GM21423 (cell line): ENCODE results near the gene FUT1.
"Not testable (repeated sequence)": the region's sequence is repeated elsewhere in the genome, so short reads cannot be mapped to it uniquely, and the experiment has no call there.

Experiments
- ATAC-seq: cut with Tn5 transposase; IDR thresholded peaks from one replicate; pipeline ENCODE4 v1.9.1; 2021; ENCODE audit warnings: mild to moderate bottlenecking, moderate library complexity; ENCODE audit not compliant: unreplicated experiment

The FUT1 gene

DNA sequence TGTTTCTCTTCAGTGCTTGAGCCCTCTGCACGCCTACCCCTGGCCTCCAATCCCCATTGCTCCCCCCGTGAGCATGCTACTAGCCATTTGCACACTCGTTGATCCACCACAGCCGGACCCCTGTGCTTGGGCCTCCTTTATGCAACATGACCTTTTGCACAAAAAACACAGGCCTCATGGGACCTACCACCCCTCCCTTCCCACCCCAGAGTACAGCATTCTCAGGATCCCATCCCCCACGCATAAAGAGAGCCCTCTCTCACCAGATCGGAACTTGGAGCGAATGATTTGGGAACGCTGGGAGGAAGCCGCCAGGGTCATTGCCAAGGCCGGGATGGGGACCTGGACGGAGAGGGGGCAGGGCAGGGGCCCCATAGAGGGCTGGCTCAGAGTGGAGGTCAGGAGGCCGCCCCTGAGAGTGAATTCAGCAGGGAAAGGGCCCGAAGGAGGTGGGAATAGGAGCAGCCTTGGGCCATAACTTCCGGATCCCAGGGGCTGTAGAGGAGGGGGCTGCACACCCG is 33.7 kb downstream of the FUT1 start:
- no peak for ATAC-seq

DNA sequence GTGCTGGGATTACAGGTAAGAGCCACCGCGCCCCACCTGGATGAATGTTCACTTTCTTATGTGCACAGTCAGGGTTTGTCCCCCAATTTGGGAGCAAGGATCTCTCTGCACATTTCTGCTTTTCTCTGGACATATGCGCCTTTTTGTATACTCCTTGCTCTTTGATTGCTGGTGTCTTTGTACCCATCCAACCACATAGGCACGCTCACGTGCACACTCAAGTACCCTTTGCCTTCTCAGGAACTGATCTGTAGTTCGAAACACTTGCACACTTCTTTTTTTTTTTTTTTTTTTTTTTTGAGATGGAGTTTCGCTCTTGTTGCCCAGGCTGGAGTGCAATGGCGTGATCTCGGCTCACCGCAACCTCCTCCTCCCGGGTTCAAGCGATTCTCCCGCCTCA is 34.3 kb downstream of the FUT1 start:
- not testable (repeated sequence) for ATAC-seq

DNA sequence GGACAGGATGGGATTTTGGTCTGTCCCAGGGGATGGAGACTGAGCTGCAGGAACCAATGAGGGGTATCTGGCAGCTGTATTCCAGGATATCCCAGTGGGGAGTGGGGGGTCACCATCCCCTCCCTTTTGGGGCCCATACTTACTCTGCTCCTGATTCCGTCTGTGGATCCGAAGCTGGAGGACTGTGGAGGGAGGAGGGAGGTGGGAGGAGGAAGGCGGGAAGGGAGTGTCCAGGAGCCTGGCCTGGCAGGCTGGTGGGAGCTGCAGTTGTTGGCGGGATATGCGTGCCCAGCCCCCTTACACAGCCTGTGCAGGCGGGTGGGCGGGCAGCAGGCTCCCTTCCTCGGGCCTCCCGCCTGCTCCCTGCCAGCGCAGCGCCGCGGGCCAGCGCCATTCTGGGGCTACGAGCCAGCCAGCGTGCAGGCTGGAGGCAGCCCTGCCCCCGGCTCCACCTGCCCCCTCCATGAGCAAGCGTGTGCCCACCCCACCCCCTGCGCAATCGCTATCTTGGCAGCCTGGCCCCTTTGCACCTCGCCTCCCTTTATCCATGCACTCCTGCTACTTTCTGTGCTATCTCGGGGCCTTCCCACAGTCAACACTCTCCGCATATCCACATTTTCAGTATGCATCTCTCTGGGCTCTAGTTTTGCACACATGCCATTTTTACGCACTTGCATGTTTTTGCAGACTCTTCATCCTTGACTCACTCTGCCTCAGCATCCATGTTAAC is 35.7 kb downstream of the FUT1 start:
- no peak for ATAC-seq

DNA sequence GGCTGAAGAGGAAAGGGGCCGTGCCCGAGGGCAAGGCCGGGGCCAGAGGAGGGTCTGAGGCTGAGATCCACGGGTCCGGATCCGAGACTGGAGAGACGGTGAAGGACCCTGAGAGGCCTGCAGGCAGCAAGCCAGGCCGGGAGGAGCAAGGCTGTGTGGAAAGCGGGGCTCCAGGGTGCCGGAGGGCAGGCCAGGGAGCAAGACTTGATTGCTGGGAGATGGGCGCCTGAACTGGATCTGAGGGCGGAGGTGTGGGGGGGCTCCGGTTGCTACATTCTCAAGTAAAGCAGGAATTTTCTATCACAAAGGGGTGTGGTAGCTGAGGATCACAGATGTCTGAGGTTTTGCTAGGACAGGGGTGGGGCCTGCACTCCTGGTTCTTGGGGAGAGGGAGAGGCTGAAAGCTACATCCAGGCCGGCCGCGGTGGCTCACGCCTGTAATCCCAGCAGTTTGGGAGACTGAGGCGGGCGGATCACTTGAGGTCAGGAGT is 36.7 kb downstream of the FUT1 start:
- no peak for ATAC-seq

DNA sequence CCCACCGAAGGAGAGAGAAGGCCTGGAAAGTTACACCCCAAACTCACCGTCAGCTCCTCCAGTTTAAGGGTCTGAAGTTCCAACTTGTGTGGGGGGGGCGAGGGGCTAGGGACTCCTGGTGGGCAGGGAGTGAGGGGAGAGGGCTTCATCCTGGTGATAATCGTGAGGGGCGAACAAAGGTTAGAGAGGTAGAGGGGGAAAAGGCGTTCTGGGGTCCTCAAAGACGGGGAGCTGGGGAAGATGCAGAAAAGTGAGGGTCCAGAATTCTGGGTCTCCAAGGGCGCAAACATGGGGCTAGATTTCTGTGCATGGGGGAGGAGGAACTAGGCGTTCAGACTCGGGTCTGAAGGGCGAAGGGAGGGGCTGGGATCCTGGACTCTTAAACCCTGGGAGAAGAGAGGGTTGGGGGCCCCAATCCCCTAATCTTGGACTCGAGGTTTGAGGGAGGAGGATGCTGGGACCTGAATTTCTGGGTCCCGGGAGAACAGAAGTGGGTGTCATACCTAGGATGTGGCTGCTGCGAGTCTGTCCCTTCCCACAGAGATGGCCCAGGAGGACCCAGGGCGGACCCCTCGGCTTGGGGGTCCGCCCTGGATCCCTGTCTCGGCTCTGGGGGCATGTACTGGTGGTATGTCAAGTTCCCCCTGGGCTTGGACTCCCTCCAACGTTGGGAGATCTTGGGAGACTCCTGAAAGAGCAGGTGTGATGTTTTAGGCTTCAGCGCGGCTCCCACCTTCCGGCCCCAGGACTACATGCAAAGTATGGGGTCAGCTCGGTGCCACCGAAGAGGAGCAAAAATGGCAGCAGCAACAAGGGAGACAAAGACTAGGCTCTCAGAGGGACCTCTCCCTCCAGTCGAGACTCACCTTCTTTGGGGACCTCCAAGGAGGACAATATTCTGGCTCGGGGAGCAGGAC is 37.4 kb downstream of the FUT1 start:
- no peak for ATAC-seq

- ATAC-seq: peak; percentile 90
Observed at GRCh38 chr19:48713864-48714755, 38.3 kb downstream of the FUT1 start.

- no peak for ATAC-seq
Observed at GRCh38 chr19:48713041-48713863, 39.2 kb downstream of the FUT1 start.

- ATAC-seq: no peak
Observed at GRCh38 chr19:48711106-48711662, 41.3 kb downstream of the FUT1 start.

GRCh38 chr19:48708471-48708870 is 44.0 kb downstream of the FUT1 start:
- no peak for ATAC-seq

DNA sequence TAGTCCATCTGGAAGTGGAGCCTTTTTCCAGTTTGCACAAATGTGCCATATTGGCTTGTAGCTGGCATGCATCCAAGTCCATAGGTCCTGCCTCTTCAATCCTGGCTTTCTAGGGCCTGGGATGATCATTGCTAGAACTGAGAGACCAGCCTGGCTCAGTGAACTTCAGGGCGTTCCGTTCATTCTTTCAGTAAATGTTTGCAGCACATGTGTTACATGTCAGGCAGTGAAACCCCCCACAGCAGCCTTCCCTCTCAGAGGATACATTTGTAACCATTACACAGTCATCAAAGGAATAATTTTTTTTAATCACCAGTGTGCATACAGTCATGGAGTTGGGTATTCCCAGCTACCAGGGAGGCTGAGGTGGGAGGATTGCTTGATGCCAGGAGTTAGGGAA is 47.0 kb downstream of the FUT1 start:
- ATAC-seq: no peak

DNA sequence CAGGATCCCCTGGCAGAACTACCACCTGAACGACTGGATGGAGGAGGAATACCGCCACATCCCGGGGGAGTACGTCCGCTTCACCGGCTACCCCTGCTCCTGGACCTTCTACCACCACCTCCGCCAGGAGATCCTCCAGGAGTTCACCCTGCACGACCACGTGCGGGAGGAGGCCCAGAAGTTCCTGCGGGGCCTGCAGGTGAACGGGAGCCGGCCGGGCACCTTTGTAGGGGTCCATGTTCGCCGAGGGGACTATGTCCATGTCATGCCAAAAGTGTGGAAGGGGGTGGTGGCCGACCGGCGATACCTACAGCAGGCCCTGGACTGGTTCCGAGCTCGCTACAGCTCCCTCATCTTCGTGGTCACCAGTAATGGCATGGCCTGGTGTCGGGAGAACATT is 49.1 kb downstream of the FUT1 start:
- ATAC-seq: no peak

DNA sequence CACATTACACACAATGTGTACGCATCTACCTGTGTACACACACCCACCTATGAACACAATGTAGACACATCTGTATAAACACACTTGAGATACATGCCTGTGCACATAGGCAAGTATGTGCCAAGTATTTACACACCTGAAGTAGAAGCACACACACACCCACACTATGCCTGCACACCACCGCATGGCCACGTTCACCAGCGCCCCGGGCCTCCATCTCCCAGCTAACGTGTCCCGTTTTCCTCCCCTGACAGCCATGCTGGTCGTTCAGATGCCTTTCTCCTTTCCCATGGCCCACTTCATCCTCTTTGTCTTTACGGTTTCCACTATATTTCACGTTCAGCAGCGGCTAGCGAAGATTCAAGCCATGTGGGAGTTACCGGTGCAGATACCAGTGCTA is 49.7 kb downstream of the FUT1 start:
- ATAC-seq: no peak

- ATAC-seq: no peak
Observed at GRCh38 chr19:48698046-48698445, 54.4 kb downstream of the FUT1 start.
